Measurements from ENCODE around the gene MRPL32.
"Not testable (repeated sequence)": the region's sequence is repeated elsewhere in the genome, so short reads cannot be mapped to it uniquely, and the experiment has no call there.

DNA sequence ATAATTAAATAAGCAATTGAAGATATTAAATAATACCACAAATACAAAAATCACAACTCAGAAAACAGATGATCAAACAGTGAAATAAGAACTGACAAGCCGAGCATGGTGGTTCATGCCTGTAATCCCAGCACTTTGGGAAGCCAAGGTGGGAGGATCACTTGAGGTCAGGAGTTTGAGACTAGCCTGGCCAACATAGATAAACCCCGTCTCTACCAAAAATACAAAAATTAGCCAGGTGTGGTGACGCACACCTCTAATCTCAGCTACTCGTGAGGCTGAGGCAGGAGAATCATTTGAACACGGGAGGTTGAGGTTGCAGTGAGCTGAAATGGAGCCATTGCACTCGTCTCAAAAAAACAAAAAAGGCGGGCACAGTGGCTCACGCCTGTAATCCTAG, 47.0 kb upstream of the MRPL32 start:
- TF ChIP-seq POLR2A (IDR thresholded peaks at IDR 0.05; ENCODE audit: low read length); MYC (IDR thresholded peaks at IDR 0.05; ENCODE audit: borderline replicate concordance, low read length); SMC3 (IDR thresholded peaks at IDR 0.05); EP300 (IDR thresholded peaks at IDR 0.05); CBX2 (IDR thresholded peaks at IDR 0.05; ENCODE audit: borderline replicate concordance, low read depth): not testable (repeated sequence)
- TF ChIP-seq, protein P1, sequence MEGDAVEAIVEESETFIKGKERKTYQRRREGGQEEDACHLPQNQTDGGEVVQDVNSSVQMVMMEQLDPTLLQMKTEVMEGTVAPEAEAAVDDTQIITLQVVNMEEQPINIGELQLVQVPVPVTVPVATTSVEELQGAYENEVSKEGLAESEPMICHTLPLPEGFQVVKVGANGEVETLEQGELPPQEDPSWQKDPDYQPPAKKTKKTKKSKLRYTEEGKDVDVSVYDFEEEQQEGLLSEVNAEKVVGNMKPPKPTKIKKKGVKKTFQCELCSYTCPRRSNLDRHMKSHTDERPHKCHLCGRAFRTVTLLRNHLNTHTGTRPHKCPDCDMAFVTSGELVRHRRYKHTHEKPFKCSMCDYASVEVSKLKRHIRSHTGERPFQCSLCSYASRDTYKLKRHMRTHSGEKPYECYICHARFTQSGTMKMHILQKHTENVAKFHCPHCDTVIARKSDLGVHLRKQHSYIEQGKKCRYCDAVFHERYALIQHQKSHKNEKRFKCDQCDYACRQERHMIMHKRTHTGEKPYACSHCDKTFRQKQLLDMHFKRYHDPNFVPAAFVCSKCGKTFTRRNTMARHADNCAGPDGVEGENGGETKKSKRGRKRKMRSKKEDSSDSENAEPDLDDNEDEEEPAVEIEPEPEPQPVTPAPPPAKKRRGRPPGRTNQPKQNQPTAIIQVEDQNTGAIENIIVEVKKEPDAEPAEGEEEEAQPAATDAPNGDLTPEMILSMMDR (IDR thresholded peaks at IDR 0.05) = not testable (repeated sequence)
- TF ChIP-seq, protein P2, sequence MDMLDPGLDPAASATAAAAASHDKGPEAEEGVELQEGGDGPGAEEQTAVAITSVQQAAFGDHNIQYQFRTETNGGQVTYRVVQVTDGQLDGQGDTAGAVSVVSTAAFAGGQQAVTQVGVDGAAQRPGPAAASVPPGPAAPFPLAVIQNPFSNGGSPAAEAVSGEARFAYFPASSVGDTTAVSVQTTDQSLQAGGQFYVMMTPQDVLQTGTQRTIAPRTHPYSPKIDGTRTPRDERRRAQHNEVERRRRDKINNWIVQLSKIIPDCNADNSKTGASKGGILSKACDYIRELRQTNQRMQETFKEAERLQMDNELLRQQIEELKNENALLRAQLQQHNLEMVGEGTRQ (IDR thresholded peaks at IDR 0.05) = not testable (repeated sequence)
- TF ChIP-seq, protein P3, sequence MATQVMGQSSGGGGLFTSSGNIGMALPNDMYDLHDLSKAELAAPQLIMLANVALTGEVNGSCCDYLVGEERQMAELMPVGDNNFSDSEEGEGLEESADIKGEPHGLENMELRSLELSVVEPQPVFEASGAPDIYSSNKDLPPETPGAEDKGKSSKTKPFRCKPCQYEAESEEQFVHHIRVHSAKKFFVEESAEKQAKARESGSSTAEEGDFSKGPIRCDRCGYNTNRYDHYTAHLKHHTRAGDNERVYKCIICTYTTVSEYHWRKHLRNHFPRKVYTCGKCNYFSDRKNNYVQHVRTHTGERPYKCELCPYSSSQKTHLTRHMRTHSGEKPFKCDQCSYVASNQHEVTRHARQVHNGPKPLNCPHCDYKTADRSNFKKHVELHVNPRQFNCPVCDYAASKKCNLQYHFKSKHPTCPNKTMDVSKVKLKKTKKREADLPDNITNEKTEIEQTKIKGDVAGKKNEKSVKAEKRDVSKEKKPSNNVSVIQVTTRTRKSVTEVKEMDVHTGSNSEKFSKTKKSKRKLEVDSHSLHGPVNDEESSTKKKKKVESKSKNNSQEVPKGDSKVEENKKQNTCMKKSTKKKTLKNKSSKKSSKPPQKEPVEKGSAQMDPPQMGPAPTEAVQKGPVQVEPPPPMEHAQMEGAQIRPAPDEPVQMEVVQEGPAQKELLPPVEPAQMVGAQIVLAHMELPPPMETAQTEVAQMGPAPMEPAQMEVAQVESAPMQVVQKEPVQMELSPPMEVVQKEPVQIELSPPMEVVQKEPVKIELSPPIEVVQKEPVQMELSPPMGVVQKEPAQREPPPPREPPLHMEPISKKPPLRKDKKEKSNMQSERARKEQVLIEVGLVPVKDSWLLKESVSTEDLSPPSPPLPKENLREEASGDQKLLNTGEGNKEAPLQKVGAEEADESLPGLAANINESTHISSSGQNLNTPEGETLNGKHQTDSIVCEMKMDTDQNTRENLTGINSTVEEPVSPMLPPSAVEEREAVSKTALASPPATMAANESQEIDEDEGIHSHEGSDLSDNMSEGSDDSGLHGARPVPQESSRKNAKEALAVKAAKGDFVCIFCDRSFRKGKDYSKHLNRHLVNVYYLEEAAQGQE (IDR thresholded peaks at IDR 0.05) = not testable (repeated sequence)
- TF ChIP-seq, protein P4, sequence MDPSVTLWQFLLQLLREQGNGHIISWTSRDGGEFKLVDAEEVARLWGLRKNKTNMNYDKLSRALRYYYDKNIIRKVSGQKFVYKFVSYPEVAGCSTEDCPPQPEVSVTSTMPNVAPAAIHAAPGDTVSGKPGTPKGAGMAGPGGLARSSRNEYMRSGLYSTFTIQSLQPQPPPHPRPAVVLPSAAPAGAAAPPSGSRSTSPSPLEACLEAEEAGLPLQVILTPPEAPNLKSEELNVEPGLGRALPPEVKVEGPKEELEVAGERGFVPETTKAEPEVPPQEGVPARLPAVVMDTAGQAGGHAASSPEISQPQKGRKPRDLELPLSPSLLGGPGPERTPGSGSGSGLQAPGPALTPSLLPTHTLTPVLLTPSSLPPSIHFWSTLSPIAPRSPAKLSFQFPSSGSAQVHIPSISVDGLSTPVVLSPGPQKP (IDR thresholded peaks at IDR 0.05; ENCODE audit: low read depth, low read length) = not testable (repeated sequence)
